ENCODE results near the gene CBLC.

Gene CBLC, protein sequence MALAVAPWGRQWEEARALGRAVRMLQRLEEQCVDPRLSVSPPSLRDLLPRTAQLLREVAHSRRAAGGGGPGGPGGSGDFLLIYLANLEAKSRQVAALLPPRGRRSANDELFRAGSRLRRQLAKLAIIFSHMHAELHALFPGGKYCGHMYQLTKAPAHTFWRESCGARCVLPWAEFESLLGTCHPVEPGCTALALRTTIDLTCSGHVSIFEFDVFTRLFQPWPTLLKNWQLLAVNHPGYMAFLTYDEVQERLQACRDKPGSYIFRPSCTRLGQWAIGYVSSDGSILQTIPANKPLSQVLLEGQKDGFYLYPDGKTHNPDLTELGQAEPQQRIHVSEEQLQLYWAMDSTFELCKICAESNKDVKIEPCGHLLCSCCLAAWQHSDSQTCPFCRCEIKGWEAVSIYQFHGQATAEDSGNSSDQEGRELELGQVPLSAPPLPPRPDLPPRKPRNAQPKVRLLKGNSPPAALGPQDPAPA

GRCh38 chr19:44777715-44778347, at the start of gene CBLC:
Gene CBLC (plus strand): TSS chr19:44777890. CDS start chr19:44777932, 42 bp downstream.
- Histone ChIP-seq H3K4me3 (ENCODE audit: low read depth in 1 of 5, low read length in 5 of 5) (no peak within 1 kb of the TSS), H3K9me3 (ENCODE audit: control insufficient read depth in 5 of 5, low read length in 5 of 5) (no peaks in the 10 kb centered on the region), H3K4me1 (ENCODE audit: control insufficient read depth in 5 of 5, insufficient read depth in 5 of 5, low read length in 5 of 5) (peaks cover 0 to 4% (median 0%) of the 10 kb centered on the region in 5 donors), H3K9ac (ENCODE audit: low read length in 5 of 5) (no peak within 1 kb of the TSS), H3K27ac (ENCODE audit: low read depth, low read length) (no peak within 1 kb of the TSS), H3K36me3 (ENCODE audit: control insufficient read depth in 5 of 5, insufficient read depth in 5 of 5, low read length in 5 of 5) (no peaks in the 10 kb centered on the region), H3K27me3 (ENCODE audit: control insufficient read depth in 5 of 5, insufficient read depth in 4 of 5, low read length in 5 of 5) (peaks cover 3 to 6% (median 4%) of the 10 kb centered on the region in 5 donors)

GRCh38 chr19:44728178-44728577, 49.5 kb upstream of the CBLC start:
- Histone ChIP-seq H3K4me1 (ENCODE audit: control insufficient read depth in 5 of 5, insufficient read depth in 5 of 5, low read length in 5 of 5) (peaks cover 2 to 24% (median 17%) of the 10 kb centered on the region in 5 donors), H3K27me3 (ENCODE audit: control insufficient read depth in 5 of 5, insufficient read depth in 4 of 5, low read length in 5 of 5) (peaks cover 0 to 4% (median 0%) of the 10 kb centered on the region in 5 donors), H3K9me3 (ENCODE audit: control insufficient read depth in 5 of 5, low read length in 5 of 5) (no peaks in the 10 kb centered on the region), H3K9ac (ENCODE audit: low read length in 5 of 5) (no peak overlapping the region), H3K27ac (ENCODE audit: low read depth, low read length) (no peak overlapping the region), H3K36me3 (ENCODE audit: control insufficient read depth in 5 of 5, insufficient read depth in 5 of 5, low read length in 5 of 5) (no peaks in the 10 kb centered on the region), H3K4me3 (ENCODE audit: low read depth in 1 of 5, low read length in 5 of 5) (no peak overlapping the region)

DNA sequence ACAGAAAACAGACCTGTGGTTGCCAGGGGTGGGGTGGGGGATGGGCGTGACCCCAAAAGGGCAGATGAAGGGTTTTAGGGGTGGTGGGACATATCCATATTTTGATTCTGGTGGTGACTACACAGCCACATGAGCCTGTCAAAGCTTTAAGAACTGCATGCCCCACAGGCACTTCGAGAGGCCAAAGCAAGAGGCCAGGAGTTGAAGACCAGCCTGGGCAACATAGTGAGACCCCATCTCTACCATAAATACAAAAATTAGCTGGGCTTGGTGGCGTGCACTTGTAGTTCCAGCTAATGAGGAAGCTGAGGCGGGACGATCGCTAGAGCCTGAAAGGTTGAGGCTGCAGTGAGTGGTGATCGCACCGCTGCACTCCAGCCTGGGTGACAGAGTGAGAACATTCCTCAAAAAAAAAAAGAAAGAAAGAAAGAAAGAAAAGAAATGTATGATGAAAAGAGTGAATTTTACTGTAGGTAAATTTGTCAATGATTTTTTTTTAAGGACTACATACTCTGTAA, 48.1 kb upstream of the CBLC start:
- Histone ChIP-seq H3K4me3 (ENCODE audit: low read depth in 1 of 5, low read length in 5 of 5) (no peak overlapping the region), H3K9ac (ENCODE audit: low read length in 5 of 5) (no peak overlapping the region), H3K27me3 (ENCODE audit: control insufficient read depth in 5 of 5, insufficient read depth in 4 of 5, low read length in 5 of 5) (peaks cover 0 to 4% (median 0%) of the 10 kb centered on the region in 5 donors), H3K36me3 (ENCODE audit: control insufficient read depth in 5 of 5, insufficient read depth in 5 of 5, low read length in 5 of 5) (no peaks in the 10 kb centered on the region), H3K27ac (ENCODE audit: low read depth, low read length) (no peak overlapping the region), H3K4me1 (ENCODE audit: control insufficient read depth in 5 of 5, insufficient read depth in 5 of 5, low read length in 5 of 5) (peaks cover 2 to 11% (median 8%) of the 10 kb centered on the region in 5 donors), H3K9me3 (ENCODE audit: control insufficient read depth in 5 of 5, low read length in 5 of 5) (no peaks in the 10 kb centered on the region)

GRCh38 chr19:44731081-44731480, 46.6 kb upstream of the CBLC start:
- Histone ChIP-seq H3K36me3 (ENCODE audit: control insufficient read depth in 5 of 5, insufficient read depth in 5 of 5, low read length in 5 of 5) (no peaks in the 10 kb centered on the region), H3K27ac (ENCODE audit: low read depth, low read length) (no peak overlapping the region), H3K9ac (ENCODE audit: low read length in 5 of 5) (no peak overlapping the region), H3K9me3 (ENCODE audit: control insufficient read depth in 5 of 5, low read length in 5 of 5) (no peaks in the 10 kb centered on the region), H3K27me3 (ENCODE audit: control insufficient read depth in 5 of 5, insufficient read depth in 4 of 5, low read length in 5 of 5) (no peaks in the 10 kb centered on the region), H3K4me1 (ENCODE audit: control insufficient read depth in 5 of 5, insufficient read depth in 5 of 5, low read length in 5 of 5) (no peaks in the 10 kb centered on the region), H3K4me3 (ENCODE audit: low read depth in 1 of 5, low read length in 5 of 5) (no peak overlapping the region)

DNA sequence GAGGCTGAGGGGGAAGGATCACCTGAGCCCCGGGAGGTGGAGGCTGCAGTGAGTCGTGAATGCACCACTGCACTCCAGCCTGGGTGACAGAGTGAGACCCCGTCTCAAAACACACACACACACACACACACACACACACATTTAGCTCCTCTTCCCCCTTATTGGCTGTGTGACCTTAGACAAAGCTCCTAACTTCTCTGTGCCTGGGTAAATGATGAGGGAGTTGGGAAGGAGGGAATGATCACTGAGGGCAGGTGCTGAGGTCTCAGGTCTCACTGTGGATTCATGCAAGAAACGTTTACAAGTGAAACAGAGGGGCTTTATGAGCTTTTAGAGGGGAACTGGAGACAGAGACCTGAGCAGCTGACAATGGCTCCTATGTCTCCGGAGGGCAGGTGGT, 46.1 kb upstream of the CBLC start:
- Histone ChIP-seq H3K4me3 (ENCODE audit: low read depth in 1 of 5, low read length in 5 of 5) (no peak overlapping the region), H3K9ac (ENCODE audit: low read length in 5 of 5) (no peak overlapping the region), H3K27me3 (ENCODE audit: control insufficient read depth in 5 of 5, insufficient read depth in 4 of 5, low read length in 5 of 5) (no peaks in the 10 kb centered on the region), H3K27ac (ENCODE audit: low read depth, low read length) (no peak overlapping the region), H3K36me3 (ENCODE audit: control insufficient read depth in 5 of 5, insufficient read depth in 5 of 5, low read length in 5 of 5) (no peaks in the 10 kb centered on the region), H3K4me1 (ENCODE audit: control insufficient read depth in 5 of 5, insufficient read depth in 5 of 5, low read length in 5 of 5) (no peaks in the 10 kb centered on the region), H3K9me3 (ENCODE audit: control insufficient read depth in 5 of 5, low read length in 5 of 5) (no peaks in the 10 kb centered on the region)

DNA sequence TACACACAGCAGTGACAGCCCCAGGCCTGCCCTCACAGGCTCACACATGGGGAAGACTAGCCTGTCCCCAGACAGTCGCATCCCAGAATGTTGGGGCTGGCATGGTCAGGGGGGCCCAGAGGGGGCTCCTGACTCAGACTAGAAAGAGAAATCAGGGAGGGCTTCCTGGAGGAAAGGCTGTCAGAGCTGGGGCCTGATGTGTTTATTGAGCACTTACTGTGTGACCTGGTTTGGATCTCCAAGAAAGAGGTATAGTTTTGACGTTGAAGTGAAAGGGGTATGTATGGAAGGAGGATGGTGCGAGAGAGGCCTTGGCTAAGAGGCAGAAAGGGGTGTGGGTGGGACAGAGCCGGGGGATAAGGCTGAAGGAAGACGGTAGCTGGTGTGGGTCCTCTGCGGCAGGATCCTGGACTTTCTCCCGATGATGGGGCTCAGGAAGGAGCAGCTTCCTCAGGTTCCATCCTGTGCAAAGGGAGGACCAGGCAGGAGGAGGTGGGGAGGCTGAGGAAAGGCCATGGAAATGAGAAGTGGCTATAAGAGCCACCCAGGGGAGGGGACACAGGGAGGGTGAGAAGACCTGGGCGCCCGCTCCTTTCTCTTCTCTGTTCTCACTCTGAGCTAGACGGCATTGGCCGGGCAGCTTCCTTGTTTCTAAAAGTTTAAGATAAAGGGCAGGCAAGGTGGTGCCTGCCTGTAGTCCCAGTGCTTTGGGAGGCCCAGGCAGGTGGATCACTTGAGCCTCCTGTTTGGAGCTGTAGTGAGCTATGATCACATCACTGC, 45.3 kb upstream of the CBLC start:
- Histone ChIP-seq H3K27ac (ENCODE audit: low read depth, low read length) (no peak overlapping the region), H3K9me3 (ENCODE audit: control insufficient read depth in 5 of 5, low read length in 5 of 5) (no peaks in the 10 kb centered on the region), H3K9ac (ENCODE audit: low read length in 5 of 5) (no peak overlapping the region), H3K27me3 (ENCODE audit: control insufficient read depth in 5 of 5, insufficient read depth in 4 of 5, low read length in 5 of 5) (no peaks in the 10 kb centered on the region), H3K4me1 (ENCODE audit: control insufficient read depth in 5 of 5, insufficient read depth in 5 of 5, low read length in 5 of 5) (peaks cover 0 to 6% (median under 1%) of the 10 kb centered on the region in 5 donors), H3K36me3 (ENCODE audit: control insufficient read depth in 5 of 5, insufficient read depth in 5 of 5, low read length in 5 of 5) (no peaks in the 10 kb centered on the region), H3K4me3 (ENCODE audit: low read depth in 1 of 5, low read length in 5 of 5) (no peak overlapping the region)

DNA sequence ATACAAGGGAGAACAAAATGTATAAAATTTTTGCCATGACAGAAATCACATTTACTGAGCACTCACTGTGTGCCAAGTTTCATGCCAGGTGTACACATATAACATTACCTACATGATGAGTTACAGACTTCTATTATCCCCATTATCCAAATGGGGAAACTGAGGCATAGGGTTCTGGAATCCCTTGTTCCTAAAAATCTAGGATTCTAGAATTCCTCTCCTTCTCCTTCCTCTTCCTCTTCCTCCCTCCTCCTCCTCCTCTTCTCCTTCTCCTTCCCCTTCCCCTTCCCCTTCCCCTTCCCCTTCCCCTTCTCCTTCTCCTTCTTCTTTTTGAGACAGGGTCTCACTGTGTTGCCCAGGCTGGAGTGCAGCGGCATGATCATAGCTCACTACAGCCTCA, 43.3 kb upstream of the CBLC start:
- H3K9ac ChIP-seq (ENCODE audit: low read length in 5 of 5), result no peak overlapping the region
- no peak overlapping the region for H3K4me3 ChIP-seq (ENCODE audit: low read depth in 1 of 5, low read length in 5 of 5)
- no peaks in the 10 kb centered on the region for H3K9me3 ChIP-seq (ENCODE audit: control insufficient read depth in 5 of 5, low read length in 5 of 5)
- no peak overlapping the region for H3K27ac ChIP-seq (ENCODE audit: low read depth, low read length)
- no peaks in the 10 kb centered on the region for H3K27me3 ChIP-seq (ENCODE audit: control insufficient read depth in 5 of 5, insufficient read depth in 4 of 5, low read length in 5 of 5)
- no peaks in the 10 kb centered on the region for H3K36me3 ChIP-seq (ENCODE audit: control insufficient read depth in 5 of 5, insufficient read depth in 5 of 5, low read length in 5 of 5)
- peaks cover 0 to 12% (median 6%) of the 10 kb centered on the region in 5 donors for H3K4me1 ChIP-seq (ENCODE audit: control insufficient read depth in 5 of 5, insufficient read depth in 5 of 5, low read length in 5 of 5)

GRCh38 chr19:44735011-44735410, 42.7 kb upstream of the CBLC start:
- H3K27ac ChIP-seq (ENCODE audit: low read depth, low read length), result no peak overlapping the region

GRCh38 chr19:44737238-44738071, 40.2 kb upstream of the CBLC start:
- H3K4me3 ChIP-seq (ENCODE audit: low read depth in 1 of 5, low read length in 5 of 5), result no peak overlapping the region
- no peaks in the 10 kb centered on the region for H3K27me3 ChIP-seq (ENCODE audit: control insufficient read depth in 5 of 5, insufficient read depth in 4 of 5, low read length in 5 of 5)
- H3K4me1 ChIP-seq (ENCODE audit: control insufficient read depth in 5 of 5, insufficient read depth in 5 of 5, low read length in 5 of 5), result peaks cover 2 to 33% (median 20%) of the 10 kb centered on the region in 5 donors
- H3K27ac ChIP-seq (ENCODE audit: low read depth, low read length), result no peak overlapping the region
- no peaks in the 10 kb centered on the region for H3K36me3 ChIP-seq (ENCODE audit: control insufficient read depth in 5 of 5, insufficient read depth in 5 of 5, low read length in 5 of 5)
- H3K9ac ChIP-seq (ENCODE audit: low read length in 5 of 5), result no peak overlapping the region
- no peaks in the 10 kb centered on the region for H3K9me3 ChIP-seq (ENCODE audit: control insufficient read depth in 5 of 5, low read length in 5 of 5)

More at GRCh38 chr19:44735011-44735410, 42.7 kb upstream of the CBLC start:
- Histone ChIP-seq H3K36me3 (ENCODE audit: control insufficient read depth in 5 of 5, insufficient read depth in 5 of 5, low read length in 5 of 5) (no peaks in the 10 kb centered on the region), H3K9ac (ENCODE audit: low read length in 5 of 5) (no peak overlapping the region), H3K9me3 (ENCODE audit: control insufficient read depth in 5 of 5, low read length in 5 of 5) (no peaks in the 10 kb centered on the region), H3K4me1 (ENCODE audit: control insufficient read depth in 5 of 5, insufficient read depth in 5 of 5, low read length in 5 of 5) (peaks cover 0 to 12% (median 6%) of the 10 kb centered on the region in 5 donors), H3K27me3 (ENCODE audit: control insufficient read depth in 5 of 5, insufficient read depth in 4 of 5, low read length in 5 of 5) (no peaks in the 10 kb centered on the region), H3K4me3 (ENCODE audit: low read depth in 1 of 5, low read length in 5 of 5) (no peak overlapping the region)
